Smooth muscle cell (in vitro differentiated cells): ENCODE results near the gene EHD3. TPM values are rescaled to one million over a fixed set of nuclear protein-coding genes. Genes with fewer than 3 reads are reported as not detected.

Experiments used
- DNase-seq: peaks from one replicate; lab custom pipeline; 2025; ENCODE audit not compliant: unreplicated experiment; lab: John Stamatoyannopoulos, UW
- H2AFZ ChIP-seq: fragments of 200-600 bp; sonication (generic); 2 replicates; pipeline ENCODE4 v1.6.0; 2016; ENCODE audit warnings: antibody characterized with exemption, low read depth, mild to moderate bottlenecking
- H3F3A ChIP-seq: fragments of 200-600 bp; sonication (generic); 2 replicates; pipeline ENCODE4 v1.6.0; 2017; ENCODE audit warnings: antibody characterized with exemption, low read depth
- H3K27ac ChIP-seq: fragments of 200-600 bp; sonication (generic); 2 replicates; pipeline ENCODE4 v1.5.1; 2016; ENCODE audit warnings: low read depth, mild to moderate bottlenecking
- H3K27me3 ChIP-seq: fragments of 200-600 bp; sonication (generic); 2 replicates; pipeline ENCODE4 v1.6.1; 2016; ENCODE audit warnings: low read depth, mild to moderate bottlenecking
- H3K36me3 ChIP-seq: fragments of 200-600 bp; sonication (generic); 2 replicates; pipeline ENCODE4 v1.5.1; 2016; ENCODE audit warnings: low read depth
- H3K4me1 ChIP-seq: fragments of 200-600 bp; sonication (generic); 2 replicates; pipeline ENCODE4 v1.5.1; 2016; ENCODE audit warnings: low read depth
- H3K4me2 ChIP-seq: fragments of 200-600 bp; sonication (generic); 2 replicates; pipeline ENCODE4 v1.6.0; 2016; ENCODE audit warnings: mild to moderate bottlenecking
- H3K4me3 ChIP-seq: fragments of 200-600 bp; sonication (generic); 2 replicates; pipeline ENCODE4 v1.5.1; 2016; ENCODE audit warnings: mild to moderate bottlenecking
- H3K79me2 ChIP-seq: fragments of 200-600 bp; sonication (generic); 2 replicates; pipeline ENCODE4 v1.6.0; 2016; ENCODE audit warnings: low read depth, mild to moderate bottlenecking
- H3K9ac ChIP-seq: fragments of 200-600 bp; sonication (generic); 2 replicates; pipeline ENCODE4 v1.6.0; 2016; ENCODE audit warnings: low read depth
- H3K9me3 ChIP-seq: fragments of 200-600 bp; sonication (generic); replicated peaks from 2 replicates; pipeline ENCODE4 v1.5.1; 2016; ENCODE audit warnings: low read depth
- H4K20me1 ChIP-seq: fragments of 200-600 bp; sonication (generic); 2 replicates; pipeline ENCODE4 v1.6.0; 2016; ENCODE audit warnings: low read depth
- WGBS: methylation state at CpG from one replicate; pipeline ENCODE4 v1.1.7; 2016; ENCODE audit warnings: low lambda C conversion rate; 5-methylcytosine and 5-hydroxymethylcytosine counted together
- polyA plus RNA-seq: library from polyadenylated mRNA; unstranded; fragments of >200 nt; fragmentation: Nextera tagmentation; extraction: Ambion mirVana; gene quantifications from 2 replicates; pipeline ENCODE4 v1.2.1, GENCODE V29; 2016
- total RNA-seq: library from RNA; depleted of rRNA; stranded (reverse); fragments of >200 nt; gene quantifications from 2 replicates; pipeline ENCODE4 v1.2.3, GENCODE V29; 2014
- TF ChIP-seq, protein P1 (sequence below): fragments of 200-600 bp; sonication (generic); IDR thresholded peaks from 2 replicates; pipeline ENCODE4 v1.5.1; 2017; ENCODE audit warnings: borderline replicate concordance, mild to moderate bottlenecking, antibody characterized with exemption; ENCODE audit not compliant: insufficient read depth, poor library complexity, severe bottlenecking

The EHD3 gene
- total and polyA plus RNA-seq, 2 experiments from 2014 or later: 13.8 to 15.5 TPM

DNA sequence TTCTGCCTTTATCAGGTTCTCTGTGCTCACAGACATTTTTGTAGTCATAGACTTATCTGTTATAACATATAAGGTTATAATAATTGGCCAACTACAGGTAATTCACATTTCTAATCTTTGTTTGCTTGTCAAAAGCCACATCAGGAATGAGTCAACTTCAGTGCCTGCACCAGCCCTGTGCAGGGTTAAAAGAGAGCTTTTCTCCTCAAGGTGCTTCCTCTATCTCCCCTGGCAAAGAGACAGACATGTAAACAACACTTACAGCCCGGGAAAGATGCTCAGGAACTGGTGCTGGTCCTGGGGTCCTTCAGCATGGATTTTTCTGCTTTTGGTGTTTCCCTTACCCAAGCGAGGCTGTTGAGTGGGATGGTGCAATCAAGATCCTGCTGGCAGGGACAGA, 7.7 kb upstream of the EHD3 start:
- H3K36me3 ChIP-seq: no peaks in the 10 kb centered on the region
- no peak overlapping the region for H3K4me3 ChIP-seq
- 73% methylated on average over 2 of the region's 2 CpGs for WGBS
- H3F3A ChIP-seq: no peaks in the 10 kb centered on the region
- no peak overlapping the region for H3K27ac ChIP-seq
- DNase-seq: no peak
- no peaks in the 10 kb centered on the region for H4K20me1 ChIP-seq
- no peak overlapping the region for H2AFZ ChIP-seq
- no peaks in the 10 kb centered on the region for H3K9me3 ChIP-seq
- TF ChIP-seq, protein P1, sequence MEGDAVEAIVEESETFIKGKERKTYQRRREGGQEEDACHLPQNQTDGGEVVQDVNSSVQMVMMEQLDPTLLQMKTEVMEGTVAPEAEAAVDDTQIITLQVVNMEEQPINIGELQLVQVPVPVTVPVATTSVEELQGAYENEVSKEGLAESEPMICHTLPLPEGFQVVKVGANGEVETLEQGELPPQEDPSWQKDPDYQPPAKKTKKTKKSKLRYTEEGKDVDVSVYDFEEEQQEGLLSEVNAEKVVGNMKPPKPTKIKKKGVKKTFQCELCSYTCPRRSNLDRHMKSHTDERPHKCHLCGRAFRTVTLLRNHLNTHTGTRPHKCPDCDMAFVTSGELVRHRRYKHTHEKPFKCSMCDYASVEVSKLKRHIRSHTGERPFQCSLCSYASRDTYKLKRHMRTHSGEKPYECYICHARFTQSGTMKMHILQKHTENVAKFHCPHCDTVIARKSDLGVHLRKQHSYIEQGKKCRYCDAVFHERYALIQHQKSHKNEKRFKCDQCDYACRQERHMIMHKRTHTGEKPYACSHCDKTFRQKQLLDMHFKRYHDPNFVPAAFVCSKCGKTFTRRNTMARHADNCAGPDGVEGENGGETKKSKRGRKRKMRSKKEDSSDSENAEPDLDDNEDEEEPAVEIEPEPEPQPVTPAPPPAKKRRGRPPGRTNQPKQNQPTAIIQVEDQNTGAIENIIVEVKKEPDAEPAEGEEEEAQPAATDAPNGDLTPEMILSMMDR: no peak
- H3K79me2 ChIP-seq: no peaks in the 10 kb centered on the region
- H3K9ac ChIP-seq: no peak overlapping the region
- H3K4me1 ChIP-seq: no peaks in the 10 kb centered on the region
- no peak overlapping the region for H3K4me2 ChIP-seq
- H3K27me3 ChIP-seq: no peaks in the 10 kb centered on the region

DNA sequence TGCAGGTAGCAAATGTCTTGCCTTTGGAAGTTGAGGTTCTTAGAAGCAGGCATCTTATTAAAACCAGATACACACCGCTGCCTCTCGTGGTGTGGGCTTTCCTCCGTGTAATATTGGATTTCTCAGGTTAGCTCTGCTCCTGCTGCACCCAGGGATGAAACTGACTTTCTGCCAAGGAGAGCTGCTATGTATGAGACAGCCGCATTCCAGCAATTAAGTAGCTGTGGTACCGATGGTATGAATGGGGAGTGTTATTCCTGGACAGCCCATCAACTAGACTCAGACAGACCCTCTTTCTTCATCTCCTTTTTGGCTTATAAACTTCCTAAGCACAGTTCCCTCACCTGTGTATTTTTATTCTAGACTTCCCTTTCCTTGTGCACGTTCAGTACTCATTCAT, 6.8 kb upstream of the EHD3 start:
- no peak overlapping the region for H3K9ac ChIP-seq
- H3K9me3 ChIP-seq: no peaks in the 10 kb centered on the region
- TF ChIP-seq, protein P1: no peak
- no peak for DNase-seq
- H3K36me3 ChIP-seq: no peaks in the 10 kb centered on the region
- H3K27me3 ChIP-seq: no peaks in the 10 kb centered on the region
- WGBS: 74% methylated on average over 6 of the region's 6 CpGs
- H3F3A ChIP-seq: no peaks in the 10 kb centered on the region
- H2AFZ ChIP-seq: no peak overlapping the region
- no peaks in the 10 kb centered on the region for H3K4me1 ChIP-seq
- no peaks in the 10 kb centered on the region for H3K79me2 ChIP-seq
- no peak overlapping the region for H3K4me2 ChIP-seq
- H4K20me1 ChIP-seq: no peaks in the 10 kb centered on the region
- no peak overlapping the region for H3K4me3 ChIP-seq
- H3K27ac ChIP-seq: no peak overlapping the region

DNA sequence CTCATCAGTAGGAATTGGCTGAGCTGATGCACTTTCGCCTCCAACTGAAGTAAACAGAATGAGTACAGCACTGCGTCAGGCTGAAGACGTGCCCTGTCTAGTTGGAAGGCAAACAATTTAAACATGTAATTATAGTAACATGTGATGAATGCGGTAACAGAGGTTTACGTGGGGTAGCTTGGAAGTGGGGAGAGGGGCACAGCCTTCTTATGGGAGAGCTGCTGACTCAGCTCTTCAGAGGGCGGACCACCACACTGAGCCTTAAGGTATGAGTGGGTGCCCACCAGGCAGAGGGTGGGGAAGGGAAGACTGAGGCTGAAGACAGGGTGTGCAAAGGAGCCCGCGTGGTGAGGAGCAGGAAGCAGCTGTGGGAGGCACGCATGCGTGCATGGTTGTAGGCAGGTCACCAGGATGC, 6.2 kb upstream of the EHD3 start:
- H3K4me2 ChIP-seq: no peak overlapping the region
- no peaks in the 10 kb centered on the region for H3K27me3 ChIP-seq
- H3K4me3 ChIP-seq: no peak overlapping the region
- 84% methylated on average over 9 of the region's 10 CpGs for WGBS
- H3K9me3 ChIP-seq: no peaks in the 10 kb centered on the region
- H3F3A ChIP-seq: no peaks in the 10 kb centered on the region
- no peaks in the 10 kb centered on the region for H3K4me1 ChIP-seq
- no peak overlapping the region for H3K27ac ChIP-seq
- H2AFZ ChIP-seq: no peak overlapping the region
- TF ChIP-seq, protein P1: no peak
- no peak for DNase-seq
- no peaks in the 10 kb centered on the region for H3K36me3 ChIP-seq
- H3K9ac ChIP-seq: no peak overlapping the region
- H4K20me1 ChIP-seq: no peaks in the 10 kb centered on the region
- H3K79me2 ChIP-seq: no peaks in the 10 kb centered on the region

DNA sequence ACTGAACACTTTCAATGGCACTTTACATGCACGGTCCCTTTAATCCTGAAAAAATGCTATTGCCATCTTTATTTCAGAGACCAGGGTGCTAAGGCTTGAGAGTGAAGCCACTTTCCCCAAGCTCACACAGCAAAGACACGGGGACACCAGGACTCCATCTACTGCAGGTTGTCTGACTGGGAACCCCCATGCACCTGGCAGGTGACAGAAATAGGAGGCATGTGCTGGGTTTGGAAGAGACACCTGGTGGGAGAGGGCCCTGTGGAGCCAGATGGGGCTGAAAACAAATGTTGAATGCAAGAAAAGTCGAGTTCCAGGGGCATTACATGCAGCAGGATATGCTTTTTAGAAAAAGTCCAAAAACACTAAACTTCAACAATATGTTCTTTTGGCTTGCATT, 5.2 kb upstream of the EHD3 start:
- no peak overlapping the region for H3K4me2 ChIP-seq
- WGBS: 89% methylated on average over 3 of the region's 3 CpGs
- no peaks in the 10 kb centered on the region for H4K20me1 ChIP-seq
- H3K4me3 ChIP-seq: no peak overlapping the region
- no peaks in the 10 kb centered on the region for H3K4me1 ChIP-seq
- TF ChIP-seq, protein P1: no peak
- H3K27ac ChIP-seq: no peak overlapping the region
- no peak overlapping the region for H3K9ac ChIP-seq
- H3K27me3 ChIP-seq: no peaks in the 10 kb centered on the region
- H3K9me3 ChIP-seq: no peaks in the 10 kb centered on the region
- no peaks in the 10 kb centered on the region for H3K79me2 ChIP-seq
- no peak overlapping the region for H2AFZ ChIP-seq
- DNase-seq: no peak
- no peaks in the 10 kb centered on the region for H3K36me3 ChIP-seq
- no peaks in the 10 kb centered on the region for H3F3A ChIP-seq
